ENCODE measurements around the gene ZNF804B.

- TF ChIP-seq CTCF (conservative IDR thresholded peaks at IDR 0.05), result no peak
- TF ChIP-seq EZH2 (IDR thresholded peaks at IDR 0.05; ENCODE audit: low read depth), result no peak
Measured at GRCh38 chr7:89238156-89238555, 478.7 kb downstream of the ZNF804B start.
